Sigmoid colon (tissue), 4 donors: ENCODE results near the gene ETV6.

Source experiments
- CTCF ChIP-seq, 4 experiments: fragments of 450-650 bp in 3 of 4; fragments of 200-600 bp in 1 of 4; IDR thresholded peaks; one replicate each; pipeline ENCODE4 v1.5.1; 2016 to 2019; ENCODE audit warnings: antibody characterized with exemption in 4 of 4, mild to moderate bottlenecking in 3 of 4, moderate library complexity in 2 of 4
- EP300 ChIP-seq, 4 donors: sonication (generic); formaldehyde crosslinking; IDR thresholded peaks; one replicate each; pipeline ENCODE4 v1.6.1; 2017; ENCODE audit warnings: antibody characterized with exemption in 4 of 4
- POLR2A ChIP-seq, 2 donors: fragments of 450-650 bp; IDR thresholded peaks; one replicate each; pipeline ENCODE4 v1.6.1; 2016; ENCODE audit warnings: antibody characterized with exemption in 2 of 2, mild to moderate bottlenecking in 2 of 2, moderate library complexity in 2 of 2
- POLR2AphosphoS5 ChIP-seq, 4 donors: sonication (generic); formaldehyde crosslinking; IDR thresholded peaks; one replicate each; pipeline ENCODE4 v1.6.1; 2017; ENCODE audit warnings: antibody characterized with exemption in 4 of 4

DNA sequence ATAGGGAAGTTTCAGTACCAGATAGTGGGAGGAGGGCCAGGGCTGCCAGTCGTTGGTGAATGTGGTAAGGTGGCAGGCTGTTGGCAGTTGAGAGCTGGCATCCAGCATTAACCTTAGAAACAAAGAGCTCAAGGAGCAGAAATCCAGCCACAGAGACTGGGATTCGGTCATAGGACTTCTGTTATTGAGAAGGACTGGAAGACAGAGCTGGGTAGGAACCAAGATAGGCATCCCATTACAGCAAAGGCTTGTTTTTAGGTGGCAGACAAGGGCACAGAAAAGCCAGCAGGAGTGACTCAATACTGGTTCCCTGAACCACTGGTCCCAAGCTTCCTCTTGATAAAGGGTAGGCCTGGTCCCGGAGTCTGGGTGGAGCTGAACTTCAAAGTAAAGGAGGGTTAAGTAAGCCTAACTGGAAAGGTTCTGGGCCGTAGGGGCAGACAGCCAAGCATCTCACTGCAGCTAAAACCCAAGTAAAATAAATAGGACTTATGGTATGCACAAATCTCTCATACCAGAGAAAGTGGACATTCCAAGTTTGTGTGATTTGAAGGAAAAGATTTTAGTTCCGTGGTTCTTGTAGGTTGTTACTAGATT is 147.9 kb downstream of the ETV6 start:
- TF ChIP-seq POLR2AphosphoS5 (IDR thresholded peaks at IDR 0.05) (no peak), POLR2A (IDR thresholded peaks at IDR 0.05) (no peak), CTCF (IDR thresholded peaks at IDR 0.05) (no peak), EP300 (IDR thresholded peaks at IDR 0.05) (no peak)
